SK-N-SH (cell line): ENCODE data around the gene EMX2. TPM values are rescaled to one million over a fixed set of nuclear protein-coding genes. Genes with fewer than 3 reads are reported as not detected.

Experiments used
- CTCF ChIA-PET: fragments of 300-600, 350-600 bp; formaldehyde crosslinking; extraction: SDS; loops from one replicate; lab custom pipeline; 2021; lab: Yijun Ruan, JAX
- POLR2A ChIA-PET: fragments of 350-600 bp; sonication (Branson Sonifier 250); formaldehyde crosslinking; extraction: SDS; loops from one replicate; lab custom pipeline; 2020; ENCODE audit warnings: antibody characterized with exemption, inconsistent platforms; lab: Yijun Ruan, JAX
- DNase-seq: peaks from one replicate; pipeline ENCODE4 v3.0.0; 2012
- H2AFZ ChIP-seq: fragments of 200-600 bp; sonication (generic); 2 replicates; pipeline ENCODE4 v1.8.1; 2016; ENCODE audit warnings: antibody characterized with exemption, mild to moderate bottlenecking, low read depth
- H3F3A ChIP-seq: fragments of 200-600 bp; sonication (generic); replicated peaks from 2 replicates; pipeline ENCODE3; 2016; ENCODE audit warnings: antibody characterized with exemption, mild to moderate bottlenecking; ENCODE audit not compliant: insufficient read depth
- H3K27ac ChIP-seq, 2 experiments: fragments of 200-500 bp in 1 of 2; fragments of 200-600 bp in 1 of 2; sonication (Bioruptor generic) in 1 of 2; sonication (generic), shearing (Covaris generic) in 1 of 2; 2 replicates each; pipeline versions ENCODE4 v1.5.1 to v1.6.1; 2014 to 2016; ENCODE audit warnings: low read depth in 2 of 2, inconsistent platforms in 1 of 2, low read length in 1 of 2, mild to moderate bottlenecking in 1 of 2, mixed read lengths in 1 of 2
- H3K27me3 ChIP-seq: fragments of 200-600 bp; sonication (generic), shearing (Covaris generic); 2 replicates; pipeline ENCODE4 v1.6.1; 2016; ENCODE audit warnings: mixed run types; ENCODE audit not compliant: insufficient read depth
- H3K36me3 ChIP-seq, 2 experiments: fragments of 200-500 bp in 1 of 2; fragments of 200-600 bp in 1 of 2; sonication (Bioruptor generic) in 1 of 2; sonication (generic) in 1 of 2; replicated peaks in 1 of 2; 2 replicates each; pipeline versions ENCODE3 to v1.5.1; 2014 to 2016; ENCODE audit warnings: low read length in 1 of 2, mild to moderate bottlenecking in 1 of 2; ENCODE audit not compliant: insufficient read depth in 2 of 2, control insufficient read depth in 1 of 2
- H3K4me1 ChIP-seq, 2 experiments: fragments of 200-500 bp in 1 of 2; fragments of 200-600 bp in 1 of 2; sonication (Bioruptor generic) in 1 of 2; sonication (generic), shearing (Covaris generic) in 1 of 2; 2 replicates each; pipeline versions ENCODE4 v1.5.1 to v1.6.1; 2014 to 2016; ENCODE audit warnings: low read depth in 1 of 2, low read length in 1 of 2, mixed run types in 1 of 2; ENCODE audit not compliant: insufficient read depth in 2 of 2, control insufficient read depth in 1 of 2
- H3K4me2 ChIP-seq: fragments of 200-600 bp; sonication (generic), shearing (Covaris generic); 2 replicates; pipeline ENCODE4 v1.6.1; 2017; ENCODE audit warnings: mixed run types
- H3K4me3 ChIP-seq, 2 experiments: fragments of 200-500 bp in 1 of 2; fragments of 200-600 bp in 1 of 2; sonication (Bioruptor generic) in 1 of 2; sonication (generic), shearing (Covaris generic) in 1 of 2; 2 replicates each; pipeline versions ENCODE4 v1.5.1 to v1.8.1; 2014 to 2016; ENCODE audit warnings: low read depth in 2 of 2, inconsistent platforms in 1 of 2, low read length in 1 of 2, mild to moderate bottlenecking in 1 of 2, mixed read lengths in 1 of 2, moderate library complexity in 1 of 2
- H3K79me2 ChIP-seq: fragments of 200-600 bp; sonication (generic); 2 replicates; pipeline ENCODE4 v1.8.1; 2017; ENCODE audit warnings: mild to moderate bottlenecking; ENCODE audit not compliant: insufficient read depth
- H3K9ac ChIP-seq: fragments of 200-600 bp; sonication (generic); 2 replicates; pipeline ENCODE4 v1.6.1; 2017; ENCODE audit warnings: mixed run types
- H3K9me2 ChIP-seq: fragments of 200-600 bp; sonication (generic); 2 replicates; pipeline ENCODE4 v1.6.1; 2017; ENCODE audit warnings: mixed run types
- H3K9me3 ChIP-seq: fragments of 200-600 bp; sonication (generic); 2 replicates; pipeline ENCODE4 v1.6.1; 2017; ENCODE audit warnings: mixed run types, mild to moderate bottlenecking, moderate library complexity
- H4K20me1 ChIP-seq: fragments of 200-600 bp; sonication (generic); 2 replicates; pipeline ENCODE4 v1.6.1; 2017; ENCODE audit warnings: mild to moderate bottlenecking, mixed run types; ENCODE audit not compliant: insufficient read depth
- CHD2 ChIP-seq: fragments of 150-350 bp; IDR thresholded peaks from 2 replicates; pipeline ENCODE4 v1.6.1; 2018; ENCODE audit warnings: low read length; ENCODE audit not compliant: partially characterized antibody
- EP300 ChIP-seq, 2 experiments: IDR thresholded peaks; 2 replicates each; pipeline versions ENCODE4 v1.4.0 to v1.6.1; 2012; ENCODE audit warnings: borderline replicate concordance in 1 of 2, low read depth in 1 of 2, low read length in 1 of 2
- EZH2phosphoT487 ChIP-seq: fragments of 200-600 bp; sonication (generic); IDR thresholded peaks from 2 replicates; pipeline ENCODE4 v1.6.1; 2017; ENCODE audit warnings: low read depth, mixed run types, mild to moderate bottlenecking, antibody characterized with exemption, moderate library complexity, borderline replicate concordance
- FOSL2 ChIP-seq: IDR thresholded peaks from 2 replicates; pipeline ENCODE4 v1.4.0; 2012; ENCODE audit warnings: low read depth, mild to moderate bottlenecking, moderate library complexity, borderline replicate concordance
- FOXJ3 ChIP-seq: sonication (generic); formaldehyde crosslinking; IDR thresholded peaks from 2 replicates; pipeline ENCODE4 v1.5.1; 2020; ENCODE audit warnings: mild to moderate bottlenecking, missing genetic modification reagents
- FOXM1 ChIP-seq: IDR thresholded peaks from 2 replicates; pipeline ENCODE4 v1.4.0; 2012; ENCODE audit warnings: low read depth, mild to moderate bottlenecking
- JUND ChIP-seq: IDR thresholded peaks from 2 replicates; pipeline ENCODE4 v1.4.0; 2012
- POLR2AphosphoS5 ChIP-seq: IDR thresholded peaks from 2 replicates; pipeline ENCODE4 v1.6.1; 2012; ENCODE audit warnings: low read depth, low read length
- RFX5 ChIP-seq: IDR thresholded peaks from 2 replicates; pipeline ENCODE4 v1.6.1; 2012; ENCODE audit warnings: mild to moderate bottlenecking, improper control_type of control experiment, low read length
- RXRA ChIP-seq: IDR thresholded peaks from 2 replicates; pipeline ENCODE4 v1.4.0; 2012; ENCODE audit warnings: low read depth, mild to moderate bottlenecking, borderline replicate concordance
- SMC3 ChIP-seq: IDR thresholded peaks from 2 replicates; pipeline ENCODE4 v1.6.1; 2012; ENCODE audit warnings: low read depth, low read length, improper control_type of control experiment
- TCF12 ChIP-seq: IDR thresholded peaks from 2 replicates; pipeline ENCODE4 v1.4.0; 2012
- TEAD4 ChIP-seq: IDR thresholded peaks from 2 replicates; pipeline ENCODE4 v1.4.0; 2012; ENCODE audit warnings: mild to moderate bottlenecking, borderline replicate concordance; ENCODE audit not compliant: insufficient read depth
- whole genome bisulfite sequencing: methylation state at CpG from one replicate; pipeline ENCODE4 v1.1.6; 2017; ENCODE audit warnings: low lambda C conversion rate; 5-methylcytosine and 5-hydroxymethylcytosine counted together
- polyA plus RNA-seq, 3 experiments: library from polyadenylated mRNA; depleted of rRNA; stranded (reverse); fragments of >200 nt; gene quantifications; 2 replicates each; pipeline ENCODE4 v1.2.3, GENCODE V29; 2012
- TF ChIP-seq, protein P1 (sequence below): fragments of 150-350 bp; IDR thresholded peaks from 2 replicates; pipeline ENCODE4 v1.6.1; 2017; ENCODE audit warnings: antibody characterized with exemption, low read length, low read depth, borderline replicate concordance
- TF ChIP-seq, protein P2 (sequence below): fragments of 150-350 bp; IDR thresholded peaks from 2 replicates; pipeline ENCODE4 v1.6.1; 2016; ENCODE audit warnings: mild to moderate bottlenecking, low read depth, low read length
- TF ChIP-seq, protein P3 (sequence below): IDR thresholded peaks from 2 replicates; pipeline ENCODE4 v1.4.0; 2012; ENCODE audit warnings: low read depth, borderline replicate concordance
- TF ChIP-seq, protein P4 (sequence below): IDR thresholded peaks from 2 replicates; pipeline ENCODE4 v1.6.1; 2012; ENCODE audit warnings: mild to moderate bottlenecking, low read depth, low read length, moderate library complexity
- TF ChIP-seq, protein P5 (sequence below): fragments of 200-600 bp; sonication (generic); IDR thresholded peaks from 2 replicates; pipeline ENCODE4 v1.6.1; 2017; ENCODE audit warnings: antibody characterized with exemption, mild to moderate bottlenecking, moderate library complexity

EMX2 gene
- polyA plus RNA-seq, 1 of the 3 experiments (the other 2 are of a cell fraction): not detected

DNA sequence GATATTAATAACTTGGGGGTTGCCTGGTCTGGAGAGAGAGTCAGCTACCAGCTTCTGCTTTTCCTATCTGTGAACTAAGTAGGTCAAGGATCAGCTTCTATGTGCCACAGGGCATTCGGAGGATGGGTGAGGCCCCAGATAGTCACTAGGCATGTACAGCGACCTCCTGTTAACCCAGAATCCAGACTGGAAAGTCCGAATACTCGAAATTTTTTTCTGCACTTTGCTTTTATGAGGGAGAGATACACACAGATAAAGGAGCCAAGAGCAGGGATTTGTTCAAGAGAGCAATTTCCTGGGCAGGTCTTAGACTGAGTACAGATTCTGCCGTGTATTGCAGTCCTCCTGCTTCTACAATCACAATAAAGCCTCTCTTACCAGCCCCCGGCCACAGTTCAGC, 54.2 kb downstream of the EMX2 start:
- WGBS: 3% methylated on average over 6 of the region's 6 CpGs
- Histone ChIP-seq H4K20me1 (no peaks in the 10 kb centered on the region), H3K9ac (no peak overlapping the region), H3K9me2 (no peaks in the 10 kb centered on the region), H3K36me3 (no peaks in the 10 kb centered on the region), H3K4me3 (no peak overlapping the region), H3K27me3 (no peaks in the 10 kb centered on the region), H3K79me2 (no peaks in the 10 kb centered on the region), H3K4me2 (no peak overlapping the region), H3F3A (no peaks in the 10 kb centered on the region), H3K27ac (no peak overlapping the region), H3K9me3 (no peaks in the 10 kb centered on the region), H3K4me1 (no peaks in the 10 kb centered on the region), H2AFZ (no peak overlapping the region)
- TF ChIP-seq RFX5: no peak
- TF ChIP-seq TEAD4: no peak
- no peak for TF ChIP-seq FOSL2
- no peak for DNase-seq
- ChIA-PET POLR2A (no interaction called here), CTCF (interaction anchor here (1.0 kb wide), 1 partner anchor 19 kb away, joined by 3 read pairs; no protein-coding TSS in a partner anchor)

DNA sequence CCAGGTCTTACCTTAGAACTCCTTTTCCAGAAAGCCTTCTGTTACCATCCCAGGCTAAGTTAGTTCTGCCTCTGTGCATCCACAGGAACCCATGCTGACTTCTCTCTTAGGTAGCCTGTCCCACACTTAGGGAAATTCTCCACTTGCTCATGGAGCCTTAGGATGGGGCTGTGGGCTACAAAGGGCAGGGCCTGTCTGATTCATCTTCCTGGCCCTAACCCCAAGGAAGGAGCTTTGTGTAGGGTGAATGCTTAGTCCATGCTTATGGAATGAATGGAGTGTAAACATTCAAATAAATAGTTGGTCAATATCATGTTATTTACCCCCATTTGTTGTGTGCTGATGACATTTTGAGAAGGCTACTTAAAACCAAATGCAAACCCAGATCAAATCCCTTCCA, 54.7 kb downstream of the EMX2 start:
- no peaks in the 10 kb centered on the region for H3K4me1 ChIP-seq
- H4K20me1 ChIP-seq: no peaks in the 10 kb centered on the region
- H3K9me3 ChIP-seq: no peaks in the 10 kb centered on the region
- H3K27me3 ChIP-seq: no peaks in the 10 kb centered on the region
- CTCF ChIA-PET: no interaction called here
- H3F3A ChIP-seq: no peaks in the 10 kb centered on the region
- H3K27ac ChIP-seq: no peak overlapping the region
- POLR2A ChIA-PET: no interaction called here
- H3K9me2 ChIP-seq: no peaks in the 10 kb centered on the region
- H3K4me2 ChIP-seq: no peak overlapping the region
- H3K36me3 ChIP-seq: no peaks in the 10 kb centered on the region
- H3K79me2 ChIP-seq: no peaks in the 10 kb centered on the region
- no peak overlapping the region for H3K9ac ChIP-seq
- no peak for DNase-seq
- H2AFZ ChIP-seq: no peak overlapping the region
- no peak overlapping the region for H3K4me3 ChIP-seq
- TF ChIP-seq JUND (no peak), SMC3 (no peak), TEAD4 (no peak), FOXM1 (no peak), TCF12 (no peak), CHD2 (no peak), RXRA (no peak), EP300 (IDR thresholded peaks at IDR 0.05; ENCODE audit: borderline replicate concordance in 1 of 2, low read depth in 1 of 2, low read length in 1 of 2) (no peak), POLR2AphosphoS5 (no peak), RFX5 (no peak), FOSL2 (no peak), FOXJ3 (CRISPR knock-in tag) (no peak), EZH2phosphoT487 (no peak)
- TF ChIP-seq, protein P1, sequence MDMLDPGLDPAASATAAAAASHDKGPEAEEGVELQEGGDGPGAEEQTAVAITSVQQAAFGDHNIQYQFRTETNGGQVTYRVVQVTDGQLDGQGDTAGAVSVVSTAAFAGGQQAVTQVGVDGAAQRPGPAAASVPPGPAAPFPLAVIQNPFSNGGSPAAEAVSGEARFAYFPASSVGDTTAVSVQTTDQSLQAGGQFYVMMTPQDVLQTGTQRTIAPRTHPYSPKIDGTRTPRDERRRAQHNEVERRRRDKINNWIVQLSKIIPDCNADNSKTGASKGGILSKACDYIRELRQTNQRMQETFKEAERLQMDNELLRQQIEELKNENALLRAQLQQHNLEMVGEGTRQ: no peak
- TF ChIP-seq, protein P2, sequence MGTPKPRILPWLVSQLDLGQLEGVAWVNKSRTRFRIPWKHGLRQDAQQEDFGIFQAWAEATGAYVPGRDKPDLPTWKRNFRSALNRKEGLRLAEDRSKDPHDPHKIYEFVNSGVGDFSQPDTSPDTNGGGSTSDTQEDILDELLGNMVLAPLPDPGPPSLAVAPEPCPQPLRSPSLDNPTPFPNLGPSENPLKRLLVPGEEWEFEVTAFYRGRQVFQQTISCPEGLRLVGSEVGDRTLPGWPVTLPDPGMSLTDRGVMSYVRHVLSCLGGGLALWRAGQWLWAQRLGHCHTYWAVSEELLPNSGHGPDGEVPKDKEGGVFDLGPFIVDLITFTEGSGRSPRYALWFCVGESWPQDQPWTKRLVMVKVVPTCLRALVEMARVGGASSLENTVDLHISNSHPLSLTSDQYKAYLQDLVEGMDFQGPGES: no peak
- TF ChIP-seq, protein P3, sequence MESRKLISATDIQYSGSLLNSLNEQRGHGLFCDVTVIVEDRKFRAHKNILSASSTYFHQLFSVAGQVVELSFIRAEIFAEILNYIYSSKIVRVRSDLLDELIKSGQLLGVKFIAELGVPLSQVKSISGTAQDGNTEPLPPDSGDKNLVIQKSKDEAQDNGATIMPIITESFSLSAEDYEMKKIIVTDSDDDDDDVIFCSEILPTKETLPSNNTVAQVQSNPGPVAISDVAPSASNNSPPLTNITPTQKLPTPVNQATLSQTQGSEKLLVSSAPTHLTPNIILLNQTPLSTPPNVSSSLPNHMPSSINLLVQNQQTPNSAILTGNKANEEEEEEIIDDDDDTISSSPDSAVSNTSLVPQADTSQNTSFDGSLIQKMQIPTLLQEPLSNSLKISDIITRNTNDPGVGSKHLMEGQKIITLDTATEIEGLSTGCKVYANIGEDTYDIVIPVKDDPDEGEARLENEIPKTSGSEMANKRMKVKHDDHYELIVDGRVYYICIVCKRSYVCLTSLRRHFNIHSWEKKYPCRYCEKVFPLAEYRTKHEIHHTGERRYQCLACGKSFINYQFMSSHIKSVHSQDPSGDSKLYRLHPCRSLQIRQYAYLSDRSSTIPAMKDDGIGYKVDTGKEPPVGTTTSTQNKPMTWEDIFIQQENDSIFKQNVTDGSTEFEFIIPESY: no peak
- TF ChIP-seq, protein P4, sequence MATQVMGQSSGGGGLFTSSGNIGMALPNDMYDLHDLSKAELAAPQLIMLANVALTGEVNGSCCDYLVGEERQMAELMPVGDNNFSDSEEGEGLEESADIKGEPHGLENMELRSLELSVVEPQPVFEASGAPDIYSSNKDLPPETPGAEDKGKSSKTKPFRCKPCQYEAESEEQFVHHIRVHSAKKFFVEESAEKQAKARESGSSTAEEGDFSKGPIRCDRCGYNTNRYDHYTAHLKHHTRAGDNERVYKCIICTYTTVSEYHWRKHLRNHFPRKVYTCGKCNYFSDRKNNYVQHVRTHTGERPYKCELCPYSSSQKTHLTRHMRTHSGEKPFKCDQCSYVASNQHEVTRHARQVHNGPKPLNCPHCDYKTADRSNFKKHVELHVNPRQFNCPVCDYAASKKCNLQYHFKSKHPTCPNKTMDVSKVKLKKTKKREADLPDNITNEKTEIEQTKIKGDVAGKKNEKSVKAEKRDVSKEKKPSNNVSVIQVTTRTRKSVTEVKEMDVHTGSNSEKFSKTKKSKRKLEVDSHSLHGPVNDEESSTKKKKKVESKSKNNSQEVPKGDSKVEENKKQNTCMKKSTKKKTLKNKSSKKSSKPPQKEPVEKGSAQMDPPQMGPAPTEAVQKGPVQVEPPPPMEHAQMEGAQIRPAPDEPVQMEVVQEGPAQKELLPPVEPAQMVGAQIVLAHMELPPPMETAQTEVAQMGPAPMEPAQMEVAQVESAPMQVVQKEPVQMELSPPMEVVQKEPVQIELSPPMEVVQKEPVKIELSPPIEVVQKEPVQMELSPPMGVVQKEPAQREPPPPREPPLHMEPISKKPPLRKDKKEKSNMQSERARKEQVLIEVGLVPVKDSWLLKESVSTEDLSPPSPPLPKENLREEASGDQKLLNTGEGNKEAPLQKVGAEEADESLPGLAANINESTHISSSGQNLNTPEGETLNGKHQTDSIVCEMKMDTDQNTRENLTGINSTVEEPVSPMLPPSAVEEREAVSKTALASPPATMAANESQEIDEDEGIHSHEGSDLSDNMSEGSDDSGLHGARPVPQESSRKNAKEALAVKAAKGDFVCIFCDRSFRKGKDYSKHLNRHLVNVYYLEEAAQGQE: no peak
- TF ChIP-seq, protein P5, sequence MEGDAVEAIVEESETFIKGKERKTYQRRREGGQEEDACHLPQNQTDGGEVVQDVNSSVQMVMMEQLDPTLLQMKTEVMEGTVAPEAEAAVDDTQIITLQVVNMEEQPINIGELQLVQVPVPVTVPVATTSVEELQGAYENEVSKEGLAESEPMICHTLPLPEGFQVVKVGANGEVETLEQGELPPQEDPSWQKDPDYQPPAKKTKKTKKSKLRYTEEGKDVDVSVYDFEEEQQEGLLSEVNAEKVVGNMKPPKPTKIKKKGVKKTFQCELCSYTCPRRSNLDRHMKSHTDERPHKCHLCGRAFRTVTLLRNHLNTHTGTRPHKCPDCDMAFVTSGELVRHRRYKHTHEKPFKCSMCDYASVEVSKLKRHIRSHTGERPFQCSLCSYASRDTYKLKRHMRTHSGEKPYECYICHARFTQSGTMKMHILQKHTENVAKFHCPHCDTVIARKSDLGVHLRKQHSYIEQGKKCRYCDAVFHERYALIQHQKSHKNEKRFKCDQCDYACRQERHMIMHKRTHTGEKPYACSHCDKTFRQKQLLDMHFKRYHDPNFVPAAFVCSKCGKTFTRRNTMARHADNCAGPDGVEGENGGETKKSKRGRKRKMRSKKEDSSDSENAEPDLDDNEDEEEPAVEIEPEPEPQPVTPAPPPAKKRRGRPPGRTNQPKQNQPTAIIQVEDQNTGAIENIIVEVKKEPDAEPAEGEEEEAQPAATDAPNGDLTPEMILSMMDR: no peak
